ENCODE measurements around the gene NCKAP5.

- TF ChIP-seq CTCF (IDR thresholded peaks at IDR 0.05) (no peak), POLR2A (IDR thresholded peaks at IDR 0.05) (no peak)
These were observed 151.5 kb downstream of the NCKAP5 start for GRCh38 chr2:133416736-133417135.

Measured in vagina (tissue), 2 donors.